Skin of body (tissue), 2 donors: ENCODE data around the gene WDR38. TPM values are rescaled to one million over a fixed set of nuclear protein-coding genes. Genes with fewer than 3 reads are reported as not detected.
"Not testable (repeated sequence)": the region's sequence is repeated elsewhere in the genome, so short reads cannot be mapped to it uniquely, and the experiment has no call there.

Experiments used
- DNase-seq: peaks from one replicate; lab custom pipeline; 2025; lab: John Stamatoyannopoulos, UW
- total RNA-seq: library from RNA; depleted of rRNA; stranded (reverse); fragments of >200 nt; gene quantifications from one replicate; pipeline ENCODE4 v1.2.3, GENCODE V29; 2014

The WDR38 gene
- total RNA-seq, 1 donor from 2014 or later = not detected

DNA sequence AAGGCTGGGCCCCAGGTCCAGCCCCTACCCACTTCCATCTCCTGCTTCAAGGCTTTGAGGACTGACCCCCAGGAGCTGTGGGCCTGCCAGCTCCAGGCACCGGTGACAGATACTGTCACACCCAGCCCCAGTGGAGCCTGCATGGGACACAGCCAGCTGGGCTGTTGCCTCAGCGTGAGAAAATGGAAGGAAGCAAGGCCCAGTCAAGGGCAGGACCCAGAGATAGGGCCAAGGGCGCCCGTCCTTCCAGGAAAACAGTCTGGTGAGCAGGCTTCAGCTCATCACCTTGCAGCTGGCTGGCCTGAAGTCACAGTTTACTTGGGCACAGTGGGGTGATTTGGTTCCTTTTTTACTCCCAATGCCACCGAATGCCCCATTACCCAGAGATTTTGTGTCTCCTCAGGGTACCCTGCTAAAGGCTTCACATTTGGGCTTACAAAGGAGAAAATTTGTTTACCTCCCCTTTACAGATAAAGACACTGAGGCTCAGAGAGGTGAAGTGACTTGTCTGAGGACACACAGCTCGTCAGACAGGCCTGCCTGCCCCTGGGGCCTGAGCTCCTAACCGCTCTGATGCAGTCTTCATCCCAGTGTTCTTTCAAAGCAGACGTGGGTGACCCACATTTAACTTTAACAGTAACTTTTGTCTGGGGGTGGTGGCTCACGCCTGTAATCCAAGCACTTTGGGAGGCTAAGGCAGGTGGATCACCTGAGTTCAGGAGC, 21.5 kb upstream of the WDR38 start:
- DNase-seq = no peak

DNA sequence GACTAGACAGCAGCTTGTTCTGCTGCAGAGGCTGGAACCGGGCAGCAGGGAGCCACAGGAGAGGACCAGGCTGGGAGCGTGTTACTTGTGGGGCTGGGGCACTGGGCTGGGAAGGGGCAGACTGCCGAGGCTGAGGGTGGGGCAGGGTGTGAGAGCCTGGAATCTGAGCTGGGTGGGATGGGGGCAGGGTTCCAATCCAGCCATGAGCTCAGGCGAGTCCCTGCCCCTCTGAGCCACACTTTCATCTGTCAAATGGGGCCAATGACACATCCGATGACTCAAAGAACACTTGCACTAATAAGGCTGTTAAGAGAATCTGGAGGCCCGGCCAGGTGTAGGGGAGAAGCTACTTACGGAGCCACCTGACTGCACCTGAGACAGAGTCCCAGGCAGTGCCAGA, 18.7 kb upstream of the WDR38 start:
- DNase-seq = no peak

DNA sequence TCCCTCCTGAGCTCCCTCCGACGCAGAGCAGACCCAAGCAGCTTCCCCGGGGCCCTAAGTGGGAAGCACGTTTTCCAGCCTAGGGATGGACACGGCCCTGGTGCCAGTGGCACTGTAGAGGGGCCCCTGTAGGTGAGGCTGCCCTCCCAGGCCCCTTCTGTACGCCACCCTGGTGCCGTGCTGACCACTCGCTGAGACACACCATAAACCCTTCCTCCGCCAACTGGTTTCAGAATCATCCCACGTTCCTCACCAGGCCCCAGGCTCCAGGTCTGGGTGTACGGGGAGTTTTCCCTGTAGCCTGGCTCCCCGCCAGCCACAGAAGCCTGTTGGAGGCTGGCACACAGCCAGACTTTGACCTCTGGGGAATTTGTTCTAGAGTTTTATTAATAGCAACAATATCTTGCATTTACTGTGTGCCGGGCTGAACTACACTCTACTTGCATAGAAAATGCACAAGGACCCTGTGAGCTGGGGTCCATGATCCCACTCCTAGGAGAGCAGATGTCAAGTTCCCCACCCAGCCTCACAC, 18.2 kb upstream of the WDR38 start:
- DNase-seq = no peak

DNA sequence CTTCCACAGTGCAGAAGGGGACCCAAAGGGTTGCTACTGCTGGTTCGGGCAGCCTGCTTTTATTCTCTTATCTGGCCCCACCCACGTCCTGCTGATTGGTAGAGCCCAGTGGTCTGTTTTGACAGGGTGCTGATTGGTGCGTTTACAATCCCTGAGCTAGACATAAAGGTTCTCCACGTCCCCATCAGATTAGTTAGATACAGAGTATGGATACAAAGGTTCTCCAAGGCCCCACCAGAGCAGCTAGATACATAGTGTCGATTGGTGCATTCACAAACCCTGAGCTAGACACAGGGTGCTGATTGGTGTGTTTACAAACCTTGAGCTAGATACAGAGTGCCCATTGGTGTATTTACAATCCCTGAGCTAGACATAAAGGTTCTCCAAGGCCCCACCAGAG, 15.1 kb upstream of the WDR38 start:
- not testable (repeated sequence) for DNase-seq

DNA sequence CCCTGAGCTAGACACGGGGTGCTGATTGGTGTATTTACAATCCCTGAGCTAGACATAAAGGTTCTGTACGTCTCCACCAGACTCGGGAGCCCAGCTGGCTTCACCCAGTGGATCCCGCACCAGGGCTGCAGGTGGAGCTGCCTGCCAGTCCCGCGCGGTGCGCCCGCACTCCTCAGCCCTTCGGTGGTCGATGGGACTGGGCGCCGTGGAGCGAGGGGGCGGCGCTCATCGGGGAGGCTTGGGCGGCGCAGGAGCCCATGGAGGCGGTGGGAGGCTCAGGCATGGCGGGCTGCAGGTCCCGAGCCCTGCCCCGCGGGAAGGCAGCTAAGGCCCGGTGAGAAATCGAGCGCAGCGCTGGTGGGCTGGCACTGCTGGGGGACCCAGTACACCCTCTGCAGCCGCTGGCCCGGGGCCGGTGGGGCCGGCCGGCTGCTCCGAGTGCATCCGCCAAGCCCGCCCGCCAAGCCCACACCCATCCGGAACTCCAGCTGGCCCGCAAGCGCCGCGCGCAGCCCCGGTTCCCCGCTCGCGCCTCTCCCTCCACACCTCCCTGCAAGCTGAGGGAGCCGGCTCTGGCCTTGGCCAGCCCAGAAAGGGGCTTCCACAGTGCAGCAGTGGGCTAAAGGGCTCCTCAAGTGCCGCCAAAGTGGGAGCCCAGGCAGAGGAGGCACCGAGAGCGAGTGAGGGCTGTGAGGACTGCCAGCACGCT, 14.5 kb upstream of the WDR38 start:
- not testable (repeated sequence) for DNase-seq

DNA sequence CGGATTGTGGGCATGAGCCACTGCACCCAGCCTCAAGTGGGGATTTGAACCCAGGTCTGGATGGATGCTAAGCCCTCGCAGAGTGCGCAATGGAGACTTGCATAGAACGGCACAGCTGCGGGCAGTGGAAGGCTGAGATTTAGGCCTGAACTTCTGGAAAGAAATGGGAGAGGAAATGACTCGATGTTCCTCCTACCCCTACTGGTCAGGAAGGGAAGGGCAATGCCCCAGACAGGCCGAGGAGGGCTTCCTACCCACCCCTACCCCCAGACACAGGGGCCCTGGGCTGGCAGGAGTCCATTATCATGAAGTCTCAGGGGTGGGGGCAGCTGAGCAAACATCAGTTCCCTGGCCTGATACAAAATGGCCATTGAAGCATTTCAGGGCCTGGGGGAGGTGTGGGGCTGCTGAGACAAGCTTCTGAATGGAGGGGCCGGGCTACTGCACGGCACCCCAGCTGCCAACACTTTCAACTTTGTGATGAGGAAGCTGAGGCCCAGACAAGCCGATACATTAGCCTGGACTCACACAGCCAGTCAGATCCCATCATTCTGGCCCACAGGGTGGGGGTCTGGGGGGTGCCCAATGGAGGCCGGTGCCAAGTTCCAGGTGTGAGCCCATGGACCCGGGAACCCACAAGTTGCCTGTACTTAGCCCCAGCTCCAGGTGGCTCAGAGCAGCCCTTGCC, 13.5 kb upstream of the WDR38 start:
- no peak for DNase-seq

DNA sequence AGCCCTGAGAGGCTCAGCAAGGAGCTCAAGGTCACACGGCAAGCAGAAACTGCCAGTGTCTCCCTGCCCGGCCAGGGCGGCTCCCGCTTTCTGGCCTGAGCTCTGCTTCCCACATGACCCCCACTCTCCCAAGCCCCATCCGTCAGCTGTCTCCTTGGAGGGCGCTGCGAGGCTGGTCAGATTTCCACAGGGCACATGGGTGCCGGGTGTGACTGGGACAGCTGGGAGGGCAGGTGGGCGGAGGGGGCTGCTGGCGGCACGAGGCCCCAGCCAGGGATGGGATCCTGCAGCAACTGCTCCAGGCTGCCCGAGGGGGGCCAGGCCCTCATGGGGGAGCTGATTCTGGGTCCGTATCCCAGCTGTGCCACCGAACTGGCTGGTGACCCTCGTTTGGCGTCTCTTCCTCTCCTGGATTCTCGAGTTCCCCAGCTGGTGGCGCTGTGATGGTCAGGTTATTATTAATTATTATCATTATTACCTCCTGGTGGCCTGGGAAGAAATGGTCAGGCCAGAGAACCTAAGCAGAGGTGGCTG, 12.9 kb upstream of the WDR38 start:
- no peak for DNase-seq

DNA sequence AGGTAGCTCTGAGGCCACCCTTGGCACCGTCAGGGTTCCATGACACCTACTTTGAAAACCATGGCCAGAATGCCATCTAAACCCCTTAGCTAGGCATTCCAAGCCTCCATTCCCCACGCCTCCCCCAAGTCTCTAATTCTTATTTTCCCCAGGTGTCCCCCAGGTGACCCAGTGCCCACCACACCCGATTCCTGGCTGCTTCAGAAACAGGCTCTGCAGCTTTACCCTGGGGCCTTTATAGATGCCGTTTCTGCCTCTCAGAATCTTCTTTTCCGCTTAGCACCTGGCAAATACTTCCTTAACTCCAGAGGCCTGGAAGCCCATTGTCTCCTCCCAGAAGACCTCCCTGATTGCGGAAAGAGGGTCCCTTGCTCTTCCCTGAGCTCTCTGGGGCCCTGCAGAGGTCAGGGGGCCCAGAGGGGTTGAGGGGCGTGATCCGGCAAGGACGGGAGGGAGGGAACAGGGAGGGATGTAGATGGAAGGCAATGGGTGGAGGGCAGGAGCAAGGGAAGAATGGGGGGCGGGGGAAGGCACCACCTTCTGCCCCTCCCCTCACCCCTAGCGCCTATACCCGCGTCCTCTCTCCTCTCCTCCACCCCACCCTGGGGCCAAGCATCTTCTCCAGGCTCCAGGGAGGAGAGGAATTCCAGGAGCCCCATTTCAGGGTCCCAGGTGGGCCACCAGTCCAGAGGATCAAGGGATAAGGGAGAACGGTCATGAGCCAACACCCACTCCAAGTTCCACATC, 12.0 kb upstream of the WDR38 start:
- no peak for DNase-seq

DNA sequence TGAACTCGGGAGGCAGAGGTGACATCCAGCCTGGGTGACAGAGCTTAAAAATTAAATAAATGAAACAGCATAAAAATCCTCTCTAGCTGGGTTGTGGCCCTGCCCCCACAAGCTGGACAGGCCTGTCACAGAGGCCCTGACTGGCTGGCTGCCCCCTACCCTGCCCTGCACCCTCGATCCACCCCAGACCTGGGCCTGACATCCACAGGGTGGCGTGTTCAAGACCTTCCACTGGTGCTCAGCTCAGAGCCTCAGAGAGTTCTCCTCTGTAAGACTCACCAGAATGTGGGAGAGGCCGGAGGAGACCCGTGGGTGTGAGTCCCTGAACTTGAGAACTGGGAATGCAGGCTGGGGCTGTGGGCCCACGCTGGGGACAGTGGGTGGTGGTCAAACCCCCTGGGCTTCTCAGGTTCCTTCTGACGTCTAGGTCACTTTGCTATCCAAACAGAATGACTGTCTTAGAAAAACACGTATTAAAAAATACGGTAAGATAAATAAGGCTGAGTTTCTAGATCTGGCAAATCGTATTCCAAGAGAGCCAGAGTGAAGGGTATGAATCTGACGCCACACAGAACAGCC, 9.7 kb upstream of the WDR38 start:
- DNase-seq = no peak

DNA sequence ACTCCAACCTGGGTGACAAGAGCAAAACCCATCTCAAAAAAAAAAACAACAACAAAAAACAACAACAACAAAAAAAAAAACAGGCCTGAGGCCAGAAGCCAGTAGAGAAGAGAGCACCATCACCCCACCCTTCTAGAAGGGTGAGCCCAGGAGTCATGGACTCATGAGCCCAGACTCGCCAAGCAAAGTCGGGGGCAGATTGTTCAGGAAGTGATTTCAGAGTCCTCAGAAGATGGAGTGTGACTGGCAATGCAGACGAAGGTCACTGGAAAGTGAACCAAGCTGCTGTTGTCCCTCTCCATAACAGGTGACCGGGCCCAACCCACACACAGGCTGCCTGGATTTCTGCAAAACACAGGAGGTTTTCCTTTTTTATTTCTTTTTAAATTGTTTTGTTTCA, 9.0 kb upstream of the WDR38 start:
- no peak for DNase-seq

DNA sequence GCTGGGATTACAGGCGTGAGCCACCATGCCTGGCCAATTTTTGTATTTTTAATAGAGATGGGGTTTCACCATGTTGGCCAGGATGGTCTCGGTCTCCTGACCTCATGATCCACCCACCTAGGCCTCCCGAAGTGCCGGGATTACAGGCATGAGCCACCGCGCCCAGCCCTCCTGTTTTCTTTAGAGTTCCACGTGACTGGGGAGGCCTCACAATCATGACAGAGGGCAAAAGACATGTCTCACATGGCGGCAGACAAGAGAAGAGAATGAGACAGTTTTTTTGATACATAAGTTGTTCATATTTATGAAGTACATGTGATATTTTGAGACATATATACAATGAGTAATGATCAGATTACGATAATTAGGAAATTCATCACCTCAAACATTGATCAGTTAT, 6.8 kb upstream of the WDR38 start:
- DNase-seq = not testable (repeated sequence)

DNA sequence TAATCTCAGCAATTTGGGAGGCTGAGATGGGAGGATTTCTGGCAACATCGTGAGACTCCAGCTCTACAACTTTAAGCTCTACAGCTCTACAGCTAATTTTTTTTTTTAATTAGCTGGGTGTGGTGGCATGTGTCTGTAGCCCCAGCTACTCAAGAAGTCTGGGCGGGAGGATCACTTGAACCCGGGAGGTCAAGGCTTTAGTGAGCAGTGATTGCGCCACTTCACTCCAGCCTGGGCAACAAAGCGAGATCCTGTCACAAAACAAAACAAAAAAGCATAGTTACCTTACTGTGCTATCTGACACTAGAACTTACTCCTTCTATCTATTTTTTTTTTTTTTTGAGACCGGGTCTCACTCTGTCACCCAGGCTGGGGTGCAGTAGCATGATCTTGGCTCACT, 6.3 kb upstream of the WDR38 start:
- no peak for DNase-seq

DNA sequence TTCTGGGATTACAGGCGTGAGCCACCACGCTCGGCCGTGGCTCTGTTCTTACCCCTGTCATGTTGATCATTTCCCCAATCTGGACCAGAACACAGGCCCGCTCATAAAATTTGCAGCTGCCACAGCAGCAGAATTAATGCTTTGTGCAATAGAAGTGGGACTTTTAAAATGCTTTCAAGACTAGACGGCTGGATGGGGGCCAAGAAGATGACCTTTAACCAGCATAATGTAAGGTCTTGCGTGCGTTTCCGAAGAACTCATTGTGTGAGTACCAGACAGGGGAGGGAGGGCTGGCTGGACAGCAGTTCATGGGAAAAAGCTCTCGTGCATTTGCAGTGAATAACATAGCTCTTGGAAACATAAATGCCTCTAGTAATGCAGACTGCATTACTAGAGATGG, 3.5 kb upstream of the WDR38 start:
- DNase-seq = peak; percentile 64

DNA sequence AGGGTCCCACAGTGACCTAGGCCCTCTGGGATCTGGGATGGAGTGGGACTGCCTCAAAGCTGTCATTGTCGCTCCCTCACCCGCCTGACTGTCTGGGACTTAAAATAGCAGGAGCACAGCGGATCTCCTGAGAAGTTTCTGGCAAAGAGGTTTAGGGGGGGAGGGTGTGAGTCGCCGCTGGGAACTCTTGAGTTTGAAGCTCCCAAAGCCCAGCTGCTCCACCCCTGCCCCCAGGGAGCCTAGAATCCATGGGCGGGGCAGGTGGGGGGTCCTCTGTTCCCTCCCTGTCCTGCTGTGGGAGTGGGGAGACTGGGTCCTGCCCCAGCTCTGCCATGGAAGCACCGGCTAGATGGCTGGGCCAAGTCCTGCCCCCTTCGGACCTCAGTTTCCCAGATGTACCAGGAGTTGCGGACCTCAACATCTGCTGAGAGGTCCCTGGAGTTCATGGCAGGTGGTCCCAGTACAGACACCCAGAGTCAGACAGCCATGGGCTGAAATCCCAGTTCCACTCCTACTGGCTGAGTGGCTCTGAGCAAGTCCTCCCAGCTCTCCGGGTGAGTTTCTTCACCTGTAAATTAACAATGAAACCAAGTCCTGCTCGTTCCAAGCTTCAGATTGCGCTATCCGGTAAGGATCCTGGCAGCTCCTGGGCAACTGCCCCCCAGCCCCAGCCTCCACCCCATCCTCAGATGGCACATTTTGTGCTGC, 985 bp upstream of the WDR38 start:
- no peak for DNase-seq

DNA sequence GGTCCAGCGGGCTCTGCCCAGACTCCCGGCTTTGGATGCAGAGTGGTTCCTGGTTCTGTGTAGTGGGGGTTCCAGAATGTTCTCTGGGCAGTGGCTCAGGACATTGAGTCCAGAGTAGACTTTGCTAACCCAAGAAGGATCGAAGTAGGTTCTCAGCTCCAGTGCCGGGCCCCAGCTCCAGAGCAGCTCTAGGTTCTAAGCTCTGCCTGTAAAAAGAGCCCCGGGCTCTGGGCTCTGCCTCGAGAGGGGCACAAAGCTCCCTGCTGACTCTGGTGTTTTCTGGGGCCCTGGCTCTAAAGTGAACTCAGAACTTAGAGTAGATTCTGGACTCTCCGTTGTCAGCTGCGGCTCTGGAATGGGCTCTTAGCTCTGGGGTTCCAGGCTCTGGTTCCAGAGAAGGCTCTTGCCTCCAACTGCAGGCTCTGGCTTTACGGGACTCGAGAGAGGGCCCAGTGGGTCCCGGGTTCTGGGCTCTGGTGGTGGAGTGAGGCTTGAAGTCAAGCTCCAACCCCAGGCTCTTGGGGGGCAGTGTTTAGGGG, 414 bp downstream of the WDR38 start:
- no peak for DNase-seq

DNA sequence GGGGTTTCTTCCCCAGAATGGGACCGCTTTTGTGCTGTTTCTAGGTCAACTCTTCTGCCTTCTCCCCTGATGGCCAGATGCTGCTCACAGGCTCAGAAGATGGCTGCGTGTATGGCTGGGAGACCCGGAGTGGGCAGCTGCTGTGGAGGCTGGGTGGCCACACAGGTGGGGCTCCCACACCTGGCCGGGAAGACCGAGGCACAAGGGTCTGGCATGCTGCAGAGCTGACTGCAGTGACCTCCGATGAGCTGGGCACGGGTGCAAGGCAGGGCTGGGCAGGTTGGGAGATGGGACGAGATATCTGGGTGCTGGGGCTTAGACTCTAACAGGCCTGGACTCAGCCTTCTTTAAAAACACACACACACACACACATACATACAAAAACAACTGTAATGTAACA, 901 bp downstream of the WDR38 start:
- DNase-seq = no peak

DNA sequence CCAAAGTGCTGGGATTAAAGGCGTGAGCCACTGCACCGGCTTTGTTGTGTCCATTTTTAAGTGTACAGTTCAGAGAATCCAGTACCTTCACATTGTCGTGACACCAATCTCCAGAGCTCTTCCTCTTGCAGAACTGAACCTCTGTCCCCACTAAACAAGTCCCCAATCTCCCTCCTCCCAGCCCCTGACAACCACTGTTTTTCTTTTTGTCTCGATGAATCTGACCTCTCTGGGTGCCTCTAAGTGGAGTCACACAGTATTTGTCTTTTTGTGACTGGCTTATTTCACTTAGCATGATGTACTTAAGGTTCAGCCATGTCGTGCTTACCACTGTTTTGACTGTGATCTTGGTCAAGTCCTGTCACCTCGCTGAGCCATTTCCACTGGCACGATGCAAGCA, 1.6 kb downstream of the WDR38 start:
- DNase-seq = no peak

DNA sequence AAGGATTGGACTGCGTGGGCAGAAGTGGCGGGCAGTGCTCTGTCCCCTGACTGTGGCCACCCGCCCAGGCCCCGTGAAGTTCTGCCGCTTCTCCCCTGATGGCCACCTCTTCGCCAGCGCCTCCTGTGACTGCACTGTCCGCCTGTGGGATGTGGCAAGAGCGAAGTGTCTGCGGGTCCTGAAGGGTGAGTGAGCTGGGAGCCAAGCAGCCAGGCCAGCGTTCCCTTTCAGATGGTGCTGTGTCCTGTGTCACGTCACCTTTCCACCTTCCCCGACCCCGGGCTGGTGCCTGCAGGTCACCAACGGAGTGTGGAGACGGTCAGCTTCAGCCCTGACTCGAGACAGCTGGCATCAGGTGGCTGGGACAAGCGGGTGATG, 2.3 kb downstream of the WDR38 start:
- no peak for DNase-seq

DNA sequence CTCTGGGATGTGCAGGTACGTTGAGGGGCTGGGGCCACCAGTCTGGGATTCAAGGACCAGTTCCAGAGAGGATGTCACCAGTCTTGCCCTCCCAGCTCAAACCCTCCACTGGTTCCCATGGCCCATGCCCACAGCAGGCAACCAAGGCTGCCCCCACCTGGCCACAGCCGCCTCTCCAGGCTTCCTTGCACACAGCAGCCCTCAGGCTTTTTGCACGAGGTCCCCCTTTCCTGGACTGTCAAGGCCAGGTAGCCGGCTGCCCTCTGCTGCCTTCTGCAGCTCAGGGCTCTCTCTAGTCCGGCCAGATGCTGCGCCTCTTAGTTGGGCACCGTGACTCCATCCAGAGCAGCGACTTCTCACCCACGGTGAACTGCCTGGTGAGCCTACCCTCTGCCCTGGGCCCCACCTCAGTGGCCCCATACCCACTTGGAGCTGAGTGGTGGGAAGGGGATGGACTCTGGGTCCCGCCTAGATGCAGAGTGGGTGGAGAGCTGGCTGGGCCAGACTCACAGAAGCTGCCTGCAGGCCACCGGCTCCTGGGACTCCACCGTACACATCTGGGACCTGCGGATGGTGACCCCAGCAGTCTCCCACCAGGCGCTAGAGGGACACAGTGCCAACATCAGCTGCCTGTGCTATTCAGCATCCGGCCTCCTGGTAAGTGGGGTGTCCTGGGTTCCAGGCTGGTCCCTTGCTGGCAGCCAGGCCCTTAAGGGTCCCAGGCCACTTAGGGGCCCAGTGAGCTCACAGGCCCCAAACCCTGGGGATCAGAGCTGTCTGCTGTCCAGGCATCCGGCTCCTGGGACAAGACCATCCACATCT, 2.9 kb downstream of the WDR38 start:
- DNase-seq = no peak
